ENCODE results near the gene AP3D1.
A peak's percentile ranks its signal among the peaks of the same experiment; 100 is the strongest.
"Not testable (repeated sequence)": the region's sequence is repeated elsewhere in the genome, so short reads cannot be mapped to it uniquely, and the experiment has no call there.

Gene AP3D1

GRCh38 chr19:2149980-2150793, 1.2 kb downstream of the AP3D1 start:
- DNase-seq, result peak; percentile 57

GRCh38 chr19:2148482-2149135, 2.8 kb downstream of the AP3D1 start:
- no peak for DNase-seq

- DNase-seq, result no peak
Measured at GRCh38 chr19:2145831-2146241, 5.5 kb downstream of the AP3D1 start.

GRCh38 chr19:2144190-2144589, 7.2 kb downstream of the AP3D1 start:
- DNase-seq, result no peak

- no peak for DNase-seq
Measured at GRCh38 chr19:2142173-2142829, 9.1 kb downstream of the AP3D1 start.

- no peak for DNase-seq
Measured at GRCh38 chr19:2140138-2140569, 11.2 kb downstream of the AP3D1 start.

- no peak for DNase-seq
Measured at GRCh38 chr19:2139385-2140137, 11.8 kb downstream of the AP3D1 start.

GRCh38 chr19:2138061-2138728, 13.2 kb downstream of the AP3D1 start:
- no peak for DNase-seq

GRCh38 chr19:2136796-2137195, 14.6 kb downstream of the AP3D1 start:
- peak; percentile 89 for DNase-seq

GRCh38 chr19:2135474-2136402, 15.6 kb downstream of the AP3D1 start:
- peak; percentile 92 for DNase-seq

GRCh38 chr19:2132731-2133490, 18.5 kb downstream of the AP3D1 start:
- DNase-seq, result no peak

GRCh38 chr19:2132191-2132590, 19.2 kb downstream of the AP3D1 start:
- no peak for DNase-seq

- DNase-seq, result not testable (repeated sequence)
Measured at GRCh38 chr19:2131012-2131975, 20.1 kb downstream of the AP3D1 start.

GRCh38 chr19:2129892-2130770, 21.2 kb downstream of the AP3D1 start:
- no peak for DNase-seq

GRCh38 chr19:2129486-2129885, 21.9 kb downstream of the AP3D1 start:
- DNase-seq, result no peak

GRCh38 chr19:2129022-2129421, 22.3 kb downstream of the AP3D1 start:
- no peak for DNase-seq

- not testable (repeated sequence) for DNase-seq
Measured at GRCh38 chr19:2128252-2128651, 23.1 kb downstream of the AP3D1 start.

GRCh38 chr19:2127758-2128157, 23.6 kb downstream of the AP3D1 start:
- no peak for DNase-seq

Measured in NCI-H2029 (cell line).